H1 (cell line): ENCODE results near the gene RELB. TPM values are rescaled to one million over a fixed set of nuclear protein-coding genes. Genes with fewer than 3 reads are reported as not detected.

Experiments
- CTCF ChIA-PET: fragments of 300-600 bp; sonication (Branson Sonifier 250); formaldehyde crosslinking; loops from one replicate; lab custom pipeline; 2021; ENCODE audit not compliant: partially characterized antibody; lab: Charles Lee
- POLR2A ChIA-PET: fragments of 300-600 bp; sonication (Branson Sonifier 250); formaldehyde crosslinking; loops from one replicate; lab custom pipeline; 2021; ENCODE audit warnings: inconsistent platforms; ENCODE audit not compliant: partially characterized antibody; lab: Charles Lee
- DNase-seq, 2 experiments: peaks; one replicate each; pipeline versions ENCODE4 v3.0.0 to v3.0.0-alpha.2; 2010 to 2022; ENCODE audit warnings: low spot score in 2 of 2, low read depth in 1 of 2, mixed read lengths in 1 of 2
- FAIRE-seq: peaks from 2 replicates; lab custom pipeline; 2011; peaks lifted over from hg19 to GRCh38; lab: Jason Lieb, UNC
- H2AFZ ChIP-seq: 2 replicates; pipeline ENCODE4 v1.8.1; 2012; ENCODE audit warnings: low read length, inconsistent platforms
- H2AK5ac ChIP-seq: 2 replicates; pipeline ENCODE4 v1.6.1; 2013; ENCODE audit warnings: low read depth, low read length
- H2BK120ac ChIP-seq: replicated peaks from 2 replicates; pipeline ENCODE3; 2013; ENCODE audit warnings: low read depth, low read length, inconsistent platforms
- H2BK12ac ChIP-seq: 2 replicates; pipeline ENCODE4 v1.6.1; 2013; ENCODE audit warnings: low read depth, low read length
- H2BK15ac ChIP-seq: 2 replicates; pipeline ENCODE4 v1.6.1; 2013; ENCODE audit warnings: low read length
- H2BK20ac ChIP-seq: 2 replicates; pipeline ENCODE4 v1.6.1; 2013; ENCODE audit warnings: low read length
- H2BK5ac ChIP-seq: 2 replicates; pipeline ENCODE4 v1.6.1; 2013; ENCODE audit warnings: low read depth, low read length
- H3K14ac ChIP-seq: 2 replicates; pipeline ENCODE4 v1.6.1; 2013; ENCODE audit warnings: inconsistent platforms; ENCODE audit not compliant: insufficient read length
- H3K18ac ChIP-seq: 2 replicates; pipeline ENCODE4 v1.6.1; 2013; ENCODE audit warnings: low read length; ENCODE audit errors: extremely low read depth
- H3K23ac ChIP-seq: 2 replicates; pipeline ENCODE4 v1.6.1; 2013; ENCODE audit warnings: inconsistent platforms; ENCODE audit not compliant: insufficient read length
- H3K23me2 ChIP-seq: 2 replicates; pipeline ENCODE4 v1.6.1; 2013; ENCODE audit warnings: low read depth, low read length
- H3K27ac ChIP-seq: 2 replicates; pipeline ENCODE4 v1.6.1; 2011; ENCODE audit warnings: low read depth, low read length, inconsistent platforms
- H3K27me3 ChIP-seq, 4 experiments: replicated peaks in 1 of 4; 1 replicate in 1 of 4; 2 replicates in 3 of 4; pipeline versions ENCODE4 v1.6.1 to v1.8.1; 2011 to 2013; ENCODE audit warnings: low read length in 3 of 4, mild to moderate bottlenecking in 3 of 4, inconsistent platforms in 2 of 4, mixed read lengths in 2 of 4, moderate library complexity in 1 of 4; ENCODE audit not compliant: control insufficient read depth in 3 of 4, insufficient read depth in 3 of 4; ENCODE audit errors: extremely low read depth in 1 of 4
- H3K36me3 ChIP-seq, 4 experiments: 2 replicates each; pipeline versions ENCODE4 v1.6.1 to v1.8.1; 2011 to 2013; ENCODE audit warnings: mild to moderate bottlenecking in 4 of 4, low read length in 3 of 4, moderate library complexity in 2 of 4, control low read depth in 1 of 4, inconsistent platforms in 1 of 4; ENCODE audit not compliant: insufficient read depth in 4 of 4, control insufficient read depth in 2 of 4
- H3K4ac ChIP-seq: replicated peaks from 2 replicates; pipeline ENCODE3; 2013; ENCODE audit warnings: low read length, low read depth, mixed read lengths, inconsistent platforms; ENCODE audit not compliant: insufficient read length
- H3K4me1 ChIP-seq, 4 experiments: replicated peaks in 1 of 4; 1 replicate in 1 of 4; 2 replicates in 3 of 4; pipeline versions ENCODE4 v1.6.1 to v1.8.1; 2011 to 2013; ENCODE audit warnings: low read length in 3 of 4, inconsistent platforms in 2 of 4, mixed read lengths in 1 of 4; ENCODE audit not compliant: insufficient read depth in 4 of 4, control insufficient read depth in 3 of 4
- H3K4me2 ChIP-seq, 2 experiments: 2 replicates each; pipeline versions ENCODE4 v1.6.1 to v1.8.1; 2011 to 2013; ENCODE audit warnings: low read depth in 2 of 2, low read length in 2 of 2, control low read depth in 1 of 2, inconsistent platforms in 1 of 2, mild to moderate bottlenecking in 1 of 2; ENCODE audit not compliant: insufficient read depth in 1 of 2
- H3K4me3 ChIP-seq, 4 experiments: fragments of 200-600, 300-600 bp in 1 of 4; sonication (generic), shearing (Covaris generic), sonication (Bioruptor Twin) in 1 of 4; 2 replicates each; pipeline versions ENCODE4 v1.5.1 to v1.8.1; 2011 to 2016; ENCODE audit warnings: low read length in 4 of 4, low read depth in 3 of 4, control low read depth in 2 of 4, inconsistent platforms in 2 of 4, mild to moderate bottlenecking in 2 of 4, mixed read lengths in 1 of 4, moderate library complexity in 1 of 4; ENCODE audit not compliant: insufficient read depth in 2 of 4; ENCODE audit errors: extremely low read depth in 1 of 4
- H3K56ac ChIP-seq: replicated peaks from 2 replicates; pipeline ENCODE3; 2013; ENCODE audit warnings: low read depth, mild to moderate bottlenecking, mixed read lengths, low read length, inconsistent platforms; ENCODE audit not compliant: insufficient read length
- H3K79me1 ChIP-seq: 2 replicates; pipeline ENCODE4 v1.6.1; 2013; ENCODE audit warnings: low read depth, low read length, control low read depth
- H3K79me2 ChIP-seq, 2 experiments: 2 replicates each; pipeline versions ENCODE4 v1.6.1 to v1.8.1; 2012 to 2013; ENCODE audit warnings: low read length in 2 of 2, mild to moderate bottlenecking in 2 of 2, inconsistent platforms in 1 of 2; ENCODE audit not compliant: insufficient read depth in 2 of 2, control insufficient read depth in 1 of 2
- H3K9ac ChIP-seq, 4 experiments: replicated peaks in 1 of 4; 1 replicate in 1 of 4; 2 replicates in 3 of 4; pipeline versions ENCODE4 v1.6.1 to v1.8.1; 2011 to 2013; ENCODE audit warnings: low read depth in 3 of 4, low read length in 3 of 4, control low read depth in 2 of 4, mild to moderate bottlenecking in 2 of 4, moderate library complexity in 2 of 4, inconsistent platforms in 1 of 4; ENCODE audit errors: extremely low read depth in 1 of 4
- H3K9me3 ChIP-seq, 2 experiments: 2 replicates each; pipeline versions ENCODE4 v1.6.1 to v1.8.1; 2012 to 2013; ENCODE audit warnings: mild to moderate bottlenecking in 2 of 2, moderate library complexity in 2 of 2, control low read depth in 1 of 2, inconsistent platforms in 1 of 2, low read depth in 1 of 2, low read length in 1 of 2, mixed read lengths in 1 of 2; ENCODE audit not compliant: insufficient read depth in 2 of 2
- H4K20me1 ChIP-seq, 2 experiments: replicated peaks in 1 of 2; 2 replicates each; pipeline versions ENCODE3 to v1.8.1; 2011 to 2013; ENCODE audit warnings: inconsistent platforms in 2 of 2, low read length in 2 of 2, mild to moderate bottlenecking in 1 of 2; ENCODE audit not compliant: insufficient read depth in 2 of 2, control insufficient read depth in 1 of 2
- H4K5ac ChIP-seq: 2 replicates; pipeline ENCODE4 v1.6.1; 2013; ENCODE audit warnings: low read length, low read depth, mixed read lengths, inconsistent platforms; ENCODE audit not compliant: insufficient read length
- H4K8ac ChIP-seq: 2 replicates; pipeline ENCODE4 v1.8.0; 2013; ENCODE audit warnings: mild to moderate bottlenecking, moderate library complexity, low read length, inconsistent platforms; ENCODE audit not compliant: insufficient read depth; ENCODE audit errors: extremely low read depth
- H4K91ac ChIP-seq: replicated peaks from 2 replicates; pipeline ENCODE3; 2013; ENCODE audit warnings: low read length, mixed read lengths, inconsistent platforms; ENCODE audit not compliant: insufficient read length
- ASH2L ChIP-seq: fragments of 200-600, 300-600 bp; sonication (generic); IDR thresholded peaks from one replicate; pipeline ENCODE4 v1.7.1; 2017; ENCODE audit warnings: low read length
- ATF2 ChIP-seq: IDR thresholded peaks from 2 replicates; pipeline ENCODE4 v1.6.1; 2012; ENCODE audit warnings: low read length, inconsistent platforms
- CREB1 ChIP-seq: IDR thresholded peaks from 2 replicates; pipeline ENCODE4 v1.6.1; 2012; ENCODE audit warnings: inconsistent platforms
- FOSL1 ChIP-seq: IDR thresholded peaks from 2 replicates; pipeline ENCODE4 v1.6.1; 2011; ENCODE audit warnings: mild to moderate bottlenecking, low read depth, low read length, moderate library complexity; ENCODE audit not compliant: insufficient read depth
- GABPA ChIP-seq: IDR thresholded peaks from 2 replicates; pipeline ENCODE4 v1.6.1; 2011; ENCODE audit warnings: mild to moderate bottlenecking, low read length, moderate library complexity, borderline replicate concordance; ENCODE audit not compliant: insufficient read depth
- JUND ChIP-seq: IDR thresholded peaks from 2 replicates; pipeline ENCODE4 v1.6.1; 2011; ENCODE audit warnings: mild to moderate bottlenecking, improper control_type of control experiment, low read length
- KDM5A ChIP-seq: fragments of 200-600 bp; IDR thresholded peaks from 2 replicates; pipeline ENCODE4 v1.7.1; 2012; ENCODE audit warnings: mild to moderate bottlenecking, low read length, inconsistent platforms, mixed read lengths
- POLR2AphosphoS5 ChIP-seq: IDR thresholded peaks from 2 replicates; pipeline ENCODE4 v1.6.1; 2011; ENCODE audit warnings: low read depth, low read length
- SIN3A ChIP-seq, 2 experiments: IDR thresholded peaks in 1 of 2; conservative IDR thresholded peaks in 1 of 2; 2 replicates each; pipeline ENCODE4 v1.6.1; 2011 to 2012; ENCODE audit warnings: low read length in 2 of 2, improper control_type of control experiment in 1 of 2, low read depth in 1 of 2, mild to moderate bottlenecking in 1 of 2
- SIRT6 ChIP-seq: IDR thresholded peaks from one replicate; pipeline ENCODE4 v1.7.1; 2012; ENCODE audit warnings: low read length, inconsistent platforms
- SIX5 ChIP-seq: IDR thresholded peaks from 2 replicates; pipeline ENCODE4 v1.6.1; 2011; ENCODE audit warnings: mild to moderate bottlenecking, low read depth, low read length
- TEAD4 ChIP-seq: IDR thresholded peaks from 2 replicates; pipeline ENCODE4 v1.6.1; 2012; ENCODE audit warnings: low read depth, low read length, inconsistent platforms, mixed read lengths
- ZNF274 ChIP-seq: IDR thresholded peaks from 2 replicates; pipeline ENCODE4 v1.7.0; 2012; ENCODE audit warnings: low read length, borderline replicate concordance; ENCODE audit errors: extremely low read depth
- WGBS, 2 experiments: shearing (Covaris generic) in 1 of 2; methylation state at CpG; one replicate each; pipeline versions ENCODE4 v1.1.6 to v1.1.7; 2013 to 2015; ENCODE audit warnings: low lambda C conversion rate in 2 of 2, mixed read lengths in 2 of 2, inconsistent platforms in 1 of 2, low coverage in 1 of 2, missing lambda C conversion rate in 1 of 2; ENCODE audit not compliant: insufficient replicate concordance in 2 of 2, insufficient coverage in 1 of 2, insufficient read length in 1 of 2; ENCODE audit errors: extremely low coverage in 1 of 2, missing lambda C conversion rate in 1 of 2; 5-methylcytosine and 5-hydroxymethylcytosine counted together
- polyA plus RNA-seq, 7 experiments: library from polyadenylated mRNA; depleted of rRNA in 3 of 7; stranded (reverse) in 5 of 7; unstranded in 2 of 7; fragments of >200 nt in 5 of 7; fragments of 200-250 nt in 2 of 7; gene quantifications; 1 replicate in 5 of 7; 2 replicates in 1 of 7; 4 replicates in 1 of 7; pipeline versions ENCODE4 v1.2.1 to v1.2.3, GENCODE V29; 2011 to 2013; ENCODE audit warnings: missing spikeins in 2 of 7, mixed read lengths in 2 of 7
- total RNA-seq: library from RNA; stranded (reverse); fragmentation: NEBNext Ultra II Directional; extraction: Animal tissue kit (Norgen Biotek cat#: 25700); gene quantifications from 2 replicates; pipeline ENCODE4 v1.2.1, GENCODE V29; 2021

The RELB gene
- total and polyA plus RNA-seq, 2 of the 8 experiments (the other 6 are each of a cell fraction or from before 2014, with no cell fraction given), result 10.0 to 13.1 TPM

DNA sequence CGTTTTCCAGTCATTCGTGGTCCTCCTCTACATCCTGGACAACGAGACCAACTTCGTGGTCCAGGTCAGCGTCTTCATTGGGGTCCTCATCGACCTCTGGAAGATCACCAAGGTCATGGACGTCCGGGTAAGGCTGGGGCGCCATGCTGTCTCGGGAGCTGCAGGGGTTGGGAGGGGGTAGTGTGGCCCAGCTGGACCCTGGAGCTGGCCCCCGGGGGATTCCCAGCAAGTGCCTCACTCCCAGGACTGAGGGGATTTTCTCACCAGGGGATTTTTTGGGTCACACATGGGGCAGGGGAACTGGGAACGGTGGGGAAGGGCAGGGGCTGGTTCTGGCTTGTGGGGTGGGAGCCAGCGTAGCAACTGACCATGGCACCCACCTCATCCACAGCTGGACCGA lies 10.8 kb upstream of the RELB start:
- H2BK20ac ChIP-seq, result no peak overlapping the region
- H3K9ac ChIP-seq, result no peak overlapping the region
- no peak overlapping the region for H4K5ac ChIP-seq
- H2BK5ac ChIP-seq, result no peak overlapping the region
- no peak overlapping the region for H3K18ac ChIP-seq
- H3K4me1 ChIP-seq, result no peaks in the 10 kb centered on the region
- no peak overlapping the region for H4K8ac ChIP-seq
- ChIA-PET CTCF (interaction anchor here (0.6 to 4.6 kb wide), 10 partner anchors 9 to 107 kb away, joined by 3 to 34 read pairs (median 10); partner anchors contain the start of gene RELB), POLR2A (interaction anchor here (1.2 to 1.3 kb wide), 2 partner anchors 10 to 101 kb away, joined by 3 to 4 read pairs; no protein-coding TSS in a partner anchor)
- 95% methylated on average over 12 of the region's 14 CpGs; no CpG with 5 or more reads in 1 of the 2 experiments for WGBS, 2 experiments
- H3K14ac ChIP-seq, result no peak overlapping the region
- no peaks in the 10 kb centered on the region for H3K79me2 ChIP-seq
- H2BK120ac ChIP-seq, result no peak overlapping the region
- H2AK5ac ChIP-seq, result no peak overlapping the region
- no peak overlapping the region for H2BK15ac ChIP-seq
- H3K9me3 ChIP-seq, result no peaks in the 10 kb centered on the region
- no peak overlapping the region for H2BK12ac ChIP-seq
- H3K56ac ChIP-seq, result no peak overlapping the region
- H3K27ac ChIP-seq, result no peak overlapping the region
- no peaks in the 10 kb centered on the region; the same call in 1 of the 2 replicates for H3K79me1 ChIP-seq
- H3K23me2 ChIP-seq, result no peaks in the 10 kb centered on the region
- H3K4me2 ChIP-seq, result no peak overlapping the region
- FAIRE-seq (no peak), DNase-seq (no peak)
- H4K91ac ChIP-seq, result no peak overlapping the region
- H3K4ac ChIP-seq, result no peak overlapping the region
- no peak overlapping the region for H3K4me3 ChIP-seq
- no peak overlapping the region for H2AFZ ChIP-seq
- peaks cover 0 to 30% (median 5%) of the 10 kb centered on the region in 4 experiments; a peak in 7 of 8 replicates for H3K36me3 ChIP-seq
- no peak overlapping the region for H3K23ac ChIP-seq
- no peaks in the 10 kb centered on the region for H3K27me3 ChIP-seq
- H4K20me1 ChIP-seq, result peaks cover 2 to 6% of the 10 kb centered on the region in 2 experiments
- TF ChIP-seq FOSL1 (no peak), TEAD4 (no peak), KDM5A (no peak), ZNF274 (no peak), GABPA (no peak), ASH2L (no peak), POLR2AphosphoS5 (no peak), ATF2 (no peak), SIRT6 (no peak), SIX5 (no peak), CREB1 (no peak), SIN3A (conservative IDR thresholded peaks at IDR 0.05 in 1 of 2, IDR thresholded peaks at IDR 0.05 in 1 of 2; ENCODE audit: low read depth in 1 of 2, low read length in 2 of 2) (no peak), JUND (no peak)
